UCSD-AML1 (cell line): Measurements from ENCODE around the gene TMTC2.
"Not testable (repeated sequence)": the region's sequence is repeated elsewhere in the genome, so short reads cannot be mapped to it uniquely, and the experiment has no call there.

Experiments used
- DNase-seq: peaks from one replicate; lab custom pipeline; 2025; ENCODE audit not compliant: unreplicated experiment; lab: John Stamatoyannopoulos, UW

The TMTC2 gene

GRCh38 chr12:83059107-83059506, 372.4 kb downstream of the TMTC2 start:
- DNase-seq, result no peak

- no peak for DNase-seq
Measured at GRCh38 chr12:83065562-83065961, 378.9 kb downstream of the TMTC2 start.

DNA sequence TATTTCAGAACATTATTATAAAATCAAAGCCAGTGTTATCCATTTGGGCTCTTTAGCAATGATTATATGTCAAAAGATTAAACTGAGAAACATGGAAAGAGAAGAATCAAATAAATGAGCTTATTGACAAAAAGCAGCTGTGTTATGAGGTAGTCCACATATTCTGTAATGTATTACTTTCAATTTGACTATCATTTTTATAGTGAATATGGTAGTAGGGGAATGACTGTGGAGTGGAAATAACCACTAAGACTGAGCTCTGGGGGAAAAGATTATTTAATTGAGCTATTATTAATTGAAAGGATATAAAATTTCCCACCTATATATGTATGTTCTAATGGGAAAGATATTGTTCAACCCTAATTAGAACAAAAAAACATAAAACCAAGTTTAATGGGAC, 381.3 kb downstream of the TMTC2 start:
- no peak for DNase-seq

DNA sequence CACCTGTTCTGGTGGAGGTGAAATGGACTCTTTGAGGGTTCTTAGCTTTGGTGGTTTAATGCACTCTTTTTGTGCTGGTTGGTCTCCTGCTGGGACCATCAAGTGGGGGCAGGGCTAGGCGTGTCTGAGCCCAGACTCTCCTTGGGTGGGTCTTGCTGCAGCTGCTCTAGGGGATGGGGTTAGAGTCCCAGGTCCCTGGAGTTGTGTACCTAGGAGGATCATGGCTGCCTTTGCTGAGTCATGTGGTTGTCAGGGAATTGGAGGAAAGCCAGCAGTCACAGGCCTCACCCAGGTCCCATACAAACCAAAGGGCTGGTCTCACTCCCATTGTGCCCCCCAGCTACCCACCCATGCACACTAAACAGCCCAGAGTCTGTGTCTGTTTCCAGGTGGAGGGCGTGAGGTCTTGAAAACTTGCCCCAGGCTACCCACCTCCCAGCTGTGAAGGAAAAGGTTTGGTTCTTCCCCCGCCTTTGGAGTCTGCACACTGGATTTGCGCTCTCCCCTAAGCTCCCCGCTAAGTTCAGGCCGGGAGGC, 387.7 kb downstream of the TMTC2 start:
- DNase-seq, result no peak

DNA sequence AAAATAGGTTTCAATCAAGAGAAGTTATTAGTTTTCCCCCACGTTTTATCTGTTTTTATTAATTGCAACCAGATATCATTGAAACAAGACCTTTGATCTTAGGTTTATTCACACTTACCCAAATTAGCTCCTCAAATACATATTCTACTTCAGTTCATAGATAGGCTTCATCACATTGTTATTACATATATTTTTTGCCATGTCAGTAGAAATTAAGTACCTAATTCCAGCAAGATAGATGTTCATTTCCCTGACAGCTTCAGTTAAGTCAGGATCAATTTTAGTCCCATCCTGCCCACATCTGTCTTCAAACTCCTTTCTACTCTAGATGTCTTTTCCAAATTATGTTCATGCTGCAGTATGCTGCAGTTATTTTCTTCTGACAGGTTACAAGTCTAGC, 388.8 kb downstream of the TMTC2 start:
- DNase-seq, result no peak

- DNase-seq, result no peak
Measured at GRCh38 chr12:83077041-83077440, 390.3 kb downstream of the TMTC2 start.

- no peak for DNase-seq
Measured at GRCh38 chr12:83082690-83083276, 396.1 kb downstream of the TMTC2 start.

GRCh38 chr12:83083616-83084015, 396.9 kb downstream of the TMTC2 start:
- no peak for DNase-seq

GRCh38 chr12:83084516-83085234, 398.0 kb downstream of the TMTC2 start:
- no peak for DNase-seq

DNA sequence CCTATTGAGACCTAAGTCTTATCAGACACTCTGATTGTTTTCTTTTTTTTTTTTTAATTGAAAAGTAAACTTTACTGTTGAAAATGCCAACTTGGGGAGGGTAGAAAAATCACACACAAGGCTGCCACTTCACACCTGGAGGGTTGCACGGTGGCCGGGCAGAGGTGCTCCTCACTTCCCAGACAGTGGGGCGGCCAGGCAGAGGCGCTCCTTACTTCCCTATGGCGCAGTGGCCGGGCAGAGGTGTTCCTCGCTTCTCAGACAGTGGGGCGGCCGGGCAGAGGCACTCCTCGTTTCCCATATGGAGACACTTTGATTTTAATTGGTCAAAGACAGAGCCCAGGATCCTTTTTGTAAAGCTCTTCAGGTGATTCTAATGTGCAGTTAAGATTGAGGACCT, 399.3 kb downstream of the TMTC2 start:
- no peak for DNase-seq

DNA sequence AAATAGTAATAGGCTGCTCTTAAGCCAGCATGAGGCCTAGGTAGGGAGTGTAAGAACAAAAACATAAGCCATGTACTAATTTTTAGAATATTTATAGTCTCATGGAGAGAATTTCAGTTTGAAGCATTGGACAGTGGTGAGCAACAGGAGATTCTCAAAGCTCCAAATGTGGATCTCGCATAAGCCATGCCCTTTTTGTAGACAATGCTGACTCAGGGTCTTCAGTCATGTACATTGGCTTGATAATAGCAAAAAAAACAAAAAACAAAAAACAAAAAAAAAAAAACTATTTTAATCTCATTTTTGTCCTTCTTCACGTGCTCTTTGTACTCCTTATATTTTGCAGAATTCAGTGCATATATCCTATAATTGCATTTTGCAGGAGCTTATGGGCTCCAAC, 402.9 kb downstream of the TMTC2 start:
- no peak for DNase-seq

DNA sequence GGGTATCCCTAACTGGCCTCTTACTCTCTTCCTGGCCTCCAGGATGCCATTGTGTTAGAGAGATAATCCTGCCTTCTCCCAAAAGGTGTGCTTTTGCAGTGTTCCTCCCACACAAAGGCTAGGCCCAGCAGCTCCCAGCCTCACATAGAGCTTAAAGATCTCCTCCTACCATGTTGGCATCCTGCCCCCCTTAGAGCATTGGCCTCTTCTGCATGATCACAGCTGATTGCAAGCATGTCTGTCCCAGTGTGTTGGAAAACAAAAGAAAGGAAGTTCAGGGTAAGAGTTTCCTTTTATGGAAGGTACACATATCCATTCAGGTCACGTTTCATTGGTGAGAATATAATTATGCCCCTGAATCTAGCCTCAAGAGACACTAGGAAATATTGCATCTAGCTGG, 405.4 kb downstream of the TMTC2 start:
- no peak for DNase-seq

GRCh38 chr12:83092606-83093005, 405.9 kb downstream of the TMTC2 start:
- no peak for DNase-seq

GRCh38 chr12:83093426-83093825, 406.7 kb downstream of the TMTC2 start:
- no peak for DNase-seq

GRCh38 chr12:83097643-83098342, 411.1 kb downstream of the TMTC2 start:
- no peak for DNase-seq

- DNase-seq, result no peak
Measured at GRCh38 chr12:83099436-83099835, 412.7 kb downstream of the TMTC2 start.

GRCh38 chr12:83102499-83102898, 415.8 kb downstream of the TMTC2 start:
- DNase-seq, result no peak

GRCh38 chr12:83106873-83107272, 420.2 kb downstream of the TMTC2 start:
- no peak for DNase-seq

DNA sequence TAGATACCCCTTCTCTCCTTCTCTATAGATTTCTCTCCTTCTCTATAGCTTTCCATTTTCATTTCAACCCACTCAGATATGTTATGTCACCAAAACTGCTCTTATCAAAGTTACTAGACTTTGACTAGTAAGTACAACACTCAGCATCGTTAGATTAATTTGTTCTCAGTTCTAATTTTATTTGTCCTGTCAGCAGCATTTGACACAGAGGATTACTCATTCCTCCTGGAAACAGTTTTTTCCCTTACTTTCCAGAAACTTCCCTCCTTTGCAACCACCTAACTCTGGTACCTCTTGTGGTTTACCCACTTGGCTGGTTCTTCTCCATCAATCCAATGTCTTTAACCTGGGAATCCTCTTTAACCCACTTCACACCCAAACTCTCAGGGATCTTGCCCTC, 423.7 kb downstream of the TMTC2 start:
- DNase-seq, result no peak

DNA sequence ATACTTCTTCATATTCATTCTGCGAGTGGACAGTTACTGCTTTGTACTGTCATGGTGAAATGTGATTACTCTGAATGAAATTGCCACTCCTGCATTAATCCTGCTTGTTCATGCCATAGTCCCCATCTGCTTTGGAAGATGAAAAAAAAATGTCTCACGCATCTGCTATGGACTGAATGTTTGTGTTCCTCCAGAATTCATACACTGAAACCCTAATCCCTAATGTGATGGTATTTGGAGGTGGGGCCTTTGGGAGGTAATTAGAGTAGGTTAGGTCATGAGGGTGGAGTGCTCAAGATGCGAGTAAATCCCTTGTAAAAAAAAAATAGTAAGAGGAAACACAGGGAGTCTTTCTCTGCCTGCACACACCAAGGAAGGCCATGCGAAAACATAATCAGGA, 427.2 kb downstream of the TMTC2 start:
- DNase-seq, result no peak

DNA sequence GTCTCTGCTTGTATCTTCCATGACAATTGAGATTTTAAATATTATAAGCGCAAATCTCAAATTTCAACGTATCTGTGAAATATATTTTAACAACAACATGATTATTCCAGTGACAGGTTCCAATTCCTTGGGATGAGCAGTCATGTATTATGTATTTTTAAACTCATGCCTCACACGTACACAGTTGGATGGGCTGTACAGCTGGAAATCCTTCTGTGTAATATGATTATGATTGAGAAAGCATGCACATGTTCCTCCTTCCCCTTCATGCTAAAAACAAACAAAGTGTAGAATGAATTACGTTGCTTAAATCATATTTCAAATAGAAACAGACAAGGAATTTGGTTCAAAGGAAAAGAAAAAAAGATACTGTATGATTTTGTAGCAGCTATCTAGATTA, 428.3 kb downstream of the TMTC2 start:
- no peak for DNase-seq

DNA sequence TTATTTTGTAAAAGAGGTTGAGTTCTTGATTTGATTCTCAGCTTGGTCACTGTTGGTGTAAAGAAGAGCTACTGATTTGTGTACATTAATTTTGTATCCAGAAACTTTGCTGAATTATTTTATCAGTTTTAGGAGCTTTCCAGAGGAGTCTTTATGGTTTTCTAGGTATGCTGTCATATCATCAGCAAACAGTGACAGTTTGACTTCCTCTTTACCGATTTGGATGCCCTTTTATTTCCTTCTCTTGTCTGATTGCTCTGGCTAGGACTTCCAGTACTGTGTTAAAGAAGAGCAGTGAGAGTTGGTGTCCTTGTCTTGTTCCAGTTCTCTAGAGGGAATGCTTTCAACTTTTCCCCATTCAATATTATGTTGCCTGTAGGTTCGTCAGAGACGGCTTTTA, 431.2 kb downstream of the TMTC2 start:
- DNase-seq, result not testable (repeated sequence)
